Measurements from ENCODE around the gene CNTN3.

CNTN3 gene
- 0 to 0.20 (median 0) reads per million in 18 experiments for total RNA-seq

GRCh38 chr3:74614107-74614967 is at the start of gene CNTN3:
TSS of gene CNTN3 (minus strand) at chr3:74614659. CDS start at chr3:74521112, 93,547 bp downstream.
- DNase-seq: no peak

GRCh38 chr3:74663178-74663577 is 48.7 kb upstream of the CNTN3 start:
- no peak for DNase-seq

- DNase-seq: peak in 1 of 2 donors; percentile 7
These were observed 47.2 kb upstream of the CNTN3 start for GRCh38 chr3:74661672-74662071.

GRCh38 chr3:74651885-74652284 is 37.4 kb upstream of the CNTN3 start:
- no peak for DNase-seq

GRCh38 chr3:74651292-74651691 is 36.8 kb upstream of the CNTN3 start:
- no peak for DNase-seq

GRCh38 chr3:74648107-74648506 is 33.6 kb upstream of the CNTN3 start:
- no peak for DNase-seq

- DNase-seq: no peak
These were observed 31.6 kb upstream of the CNTN3 start for GRCh38 chr3:74646094-74646493.

GRCh38 chr3:74643636-74644035 is 29.2 kb upstream of the CNTN3 start:
- DNase-seq: no peak

- no peak for DNase-seq
These were observed 28.4 kb upstream of the CNTN3 start for GRCh38 chr3:74642876-74643275.

- no peak for DNase-seq
These were observed 25.8 kb upstream of the CNTN3 start for GRCh38 chr3:74640211-74640610.

GRCh38 chr3:74639681-74640080 is 25.2 kb upstream of the CNTN3 start:
- no peak for DNase-seq

GRCh38 chr3:74636981-74637380 is 22.5 kb upstream of the CNTN3 start:
- no peak for DNase-seq

- DNase-seq: no peak
These were observed 18.6 kb upstream of the CNTN3 start for GRCh38 chr3:74633021-74633420.

- no peak for DNase-seq
These were observed 17.1 kb upstream of the CNTN3 start for GRCh38 chr3:74631351-74632140.

- no peak for DNase-seq
These were observed 16.1 kb upstream of the CNTN3 start for GRCh38 chr3:74630602-74631001.

GRCh38 chr3:74626011-74626410 is 11.6 kb upstream of the CNTN3 start:
- no peak for DNase-seq

GRCh38 chr3:74624301-74624700 is 9.8 kb upstream of the CNTN3 start:
- DNase-seq: no peak

- no peak for DNase-seq
These were observed 8.9 kb upstream of the CNTN3 start for GRCh38 chr3:74623261-74623836.

GRCh38 chr3:74621581-74621980 is 7.1 kb upstream of the CNTN3 start:
- no peak for DNase-seq

GRCh38 chr3:74617776-74618175 is 3.3 kb upstream of the CNTN3 start:
- DNase-seq: no peak

GRCh38 chr3:74613521-74614106 is 845 bp downstream of the CNTN3 start:
- no peak for DNase-seq

- DNase-seq: no peak
These were observed 1.4 kb downstream of the CNTN3 start for GRCh38 chr3:74613060-74613459.

GRCh38 chr3:74611206-74611605 is 3.3 kb downstream of the CNTN3 start:
- DNase-seq: no peak

Measured in inflammatory macrophage (primary cell).